ENCODE results near the gene CALR.

- TF ChIP-seq, protein P1, sequence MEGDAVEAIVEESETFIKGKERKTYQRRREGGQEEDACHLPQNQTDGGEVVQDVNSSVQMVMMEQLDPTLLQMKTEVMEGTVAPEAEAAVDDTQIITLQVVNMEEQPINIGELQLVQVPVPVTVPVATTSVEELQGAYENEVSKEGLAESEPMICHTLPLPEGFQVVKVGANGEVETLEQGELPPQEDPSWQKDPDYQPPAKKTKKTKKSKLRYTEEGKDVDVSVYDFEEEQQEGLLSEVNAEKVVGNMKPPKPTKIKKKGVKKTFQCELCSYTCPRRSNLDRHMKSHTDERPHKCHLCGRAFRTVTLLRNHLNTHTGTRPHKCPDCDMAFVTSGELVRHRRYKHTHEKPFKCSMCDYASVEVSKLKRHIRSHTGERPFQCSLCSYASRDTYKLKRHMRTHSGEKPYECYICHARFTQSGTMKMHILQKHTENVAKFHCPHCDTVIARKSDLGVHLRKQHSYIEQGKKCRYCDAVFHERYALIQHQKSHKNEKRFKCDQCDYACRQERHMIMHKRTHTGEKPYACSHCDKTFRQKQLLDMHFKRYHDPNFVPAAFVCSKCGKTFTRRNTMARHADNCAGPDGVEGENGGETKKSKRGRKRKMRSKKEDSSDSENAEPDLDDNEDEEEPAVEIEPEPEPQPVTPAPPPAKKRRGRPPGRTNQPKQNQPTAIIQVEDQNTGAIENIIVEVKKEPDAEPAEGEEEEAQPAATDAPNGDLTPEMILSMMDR (tag by site-specific recombination; IDR thresholded peaks at IDR 0.05): no peak
- no peak for TF ChIP-seq ZNF302 (tag by site-specific recombination; IDR thresholded peaks at IDR 0.05; ENCODE audit: low read depth)
- no peak for TF ChIP-seq OSR2 (tag by site-specific recombination; IDR thresholded peaks at IDR 0.05)
Measured at GRCh38 chr19:12969292-12969988, 31.0 kb downstream of the CALR start, which contains the start of gene DAND5.
